Stromal cell of bone marrow (primary cell): ENCODE results near the gene VEGFC.

ENCODE experiments used
- DNase-seq: peaks from one replicate; pipeline ENCODE4 v3.0.0-alpha.2; 2012; ENCODE audit warnings: low read depth

The VEGFC gene

GRCh38 chr4:176680668-176681180 is 112.0 kb downstream of the VEGFC start:
- DNase-seq, result no peak

GRCh38 chr4:176676901-176677300 is 115.8 kb downstream of the VEGFC start:
- DNase-seq, result no peak

GRCh38 chr4:176675810-176676209 is 116.9 kb downstream of the VEGFC start:
- no peak for DNase-seq

GRCh38 chr4:176671532-176671931 is 121.2 kb downstream of the VEGFC start:
- no peak for DNase-seq

- no peak for DNase-seq
These were observed 124.4 kb downstream of the VEGFC start for GRCh38 chr4:176668324-176668723.

- no peak for DNase-seq
These were observed 127.8 kb downstream of the VEGFC start for GRCh38 chr4:176664964-176665363.

GRCh38 chr4:176660561-176660960 is 132.2 kb downstream of the VEGFC start:
- no peak for DNase-seq

GRCh38 chr4:176656108-176656507 is 136.6 kb downstream of the VEGFC start:
- DNase-seq, result no peak

- DNase-seq, result no peak
These were observed 138.0 kb downstream of the VEGFC start for GRCh38 chr4:176654565-176655216.

GRCh38 chr4:176653401-176654220 is 139.1 kb downstream of the VEGFC start:
- DNase-seq, result no peak

GRCh38 chr4:176646311-176646710 is 146.4 kb downstream of the VEGFC start:
- DNase-seq, result no peak

GRCh38 chr4:176645246-176645960 is 147.3 kb downstream of the VEGFC start:
- no peak for DNase-seq

- DNase-seq, result no peak
These were observed 150.2 kb downstream of the VEGFC start for GRCh38 chr4:176642472-176642871.

- DNase-seq, result no peak
These were observed 151.5 kb downstream of the VEGFC start for GRCh38 chr4:176641237-176641636.

GRCh38 chr4:176638992-176639391 is 153.7 kb downstream of the VEGFC start:
- no peak for DNase-seq

GRCh38 chr4:176636292-176636691 is 156.4 kb downstream of the VEGFC start:
- DNase-seq, result no peak

- peak; percentile 59 for DNase-seq
These were observed 157.1 kb downstream of the VEGFC start for GRCh38 chr4:176635372-176636261.
